AG10803 (cell line): ENCODE results near the gene C19orf67.

ENCODE experiments used
- DNase-seq: peaks from one replicate; pipeline ENCODE4 v3.0.0; 2010; ENCODE audit warnings: low read depth
- H3K4me3 ChIP-seq: 2 replicates; pipeline ENCODE4 v1.5.1; 2011; ENCODE audit warnings: mild to moderate bottlenecking, low read length, control low read depth
- TF ChIP-seq, protein P1 (sequence below): conservative IDR thresholded peaks from 2 replicates; pipeline ENCODE4 v1.5.1; 2011; ENCODE audit warnings: mild to moderate bottlenecking, low read length, control low read depth, inconsistent platforms

Gene C19orf67

DNA sequence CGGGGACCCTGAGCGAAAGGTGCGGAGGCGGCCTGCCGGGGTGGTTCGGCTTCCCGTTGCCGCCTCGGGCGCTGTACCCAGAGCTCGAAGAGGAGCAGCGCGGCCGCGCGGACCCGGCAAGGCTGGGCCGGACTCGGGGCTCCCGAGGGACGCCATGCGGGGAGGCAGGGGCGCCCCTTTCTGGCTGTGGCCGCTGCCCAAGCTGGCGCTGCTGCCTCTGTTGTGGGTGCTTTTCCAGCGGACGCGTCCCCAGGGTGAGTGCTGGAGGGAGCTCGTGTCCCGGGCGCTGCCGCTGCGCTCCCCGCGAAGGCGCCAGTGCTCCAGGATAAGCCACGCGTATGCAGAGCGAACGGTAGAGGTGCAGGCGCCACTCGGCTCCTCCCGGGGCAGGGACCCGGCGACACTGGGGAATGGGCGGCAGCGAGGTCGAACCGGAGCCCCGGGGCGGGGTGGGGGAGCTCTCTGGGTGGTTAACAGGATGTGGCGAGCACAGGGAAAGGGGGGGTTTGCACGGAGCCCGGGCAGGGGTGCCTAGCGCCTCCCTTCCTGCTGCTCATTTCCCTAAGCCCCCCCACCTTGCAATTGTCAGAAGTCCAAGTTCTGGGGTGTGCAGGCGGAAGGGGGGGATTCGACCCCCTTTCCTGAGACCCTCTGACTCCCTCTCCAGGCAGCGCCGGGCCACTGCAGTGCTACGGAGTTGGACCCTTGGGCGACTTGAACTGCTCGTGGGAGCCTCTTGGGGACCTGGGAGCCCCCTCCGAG, 53.7 kb downstream of the C19orf67 start, which contains the start of gene IL27RA:
Gene IL27RA, plus strand, starts transcription at position 44 of the 762 bp plus-strand sequence. Its CDS starts 111 bp downstream, at position 155.
- DNase-seq, result peak; percentile 37
- peak within 1 kb of the TSS; percentile 68 for H3K4me3 ChIP-seq
- TF ChIP-seq, protein P1, sequence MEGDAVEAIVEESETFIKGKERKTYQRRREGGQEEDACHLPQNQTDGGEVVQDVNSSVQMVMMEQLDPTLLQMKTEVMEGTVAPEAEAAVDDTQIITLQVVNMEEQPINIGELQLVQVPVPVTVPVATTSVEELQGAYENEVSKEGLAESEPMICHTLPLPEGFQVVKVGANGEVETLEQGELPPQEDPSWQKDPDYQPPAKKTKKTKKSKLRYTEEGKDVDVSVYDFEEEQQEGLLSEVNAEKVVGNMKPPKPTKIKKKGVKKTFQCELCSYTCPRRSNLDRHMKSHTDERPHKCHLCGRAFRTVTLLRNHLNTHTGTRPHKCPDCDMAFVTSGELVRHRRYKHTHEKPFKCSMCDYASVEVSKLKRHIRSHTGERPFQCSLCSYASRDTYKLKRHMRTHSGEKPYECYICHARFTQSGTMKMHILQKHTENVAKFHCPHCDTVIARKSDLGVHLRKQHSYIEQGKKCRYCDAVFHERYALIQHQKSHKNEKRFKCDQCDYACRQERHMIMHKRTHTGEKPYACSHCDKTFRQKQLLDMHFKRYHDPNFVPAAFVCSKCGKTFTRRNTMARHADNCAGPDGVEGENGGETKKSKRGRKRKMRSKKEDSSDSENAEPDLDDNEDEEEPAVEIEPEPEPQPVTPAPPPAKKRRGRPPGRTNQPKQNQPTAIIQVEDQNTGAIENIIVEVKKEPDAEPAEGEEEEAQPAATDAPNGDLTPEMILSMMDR, result peak; percentile 64
